ENCODE data around the gene PTCD1.

PTCD1 gene

GRCh38 chr7:99428972-99429566 is 9.5 kb downstream of the PTCD1 start:
- CTCF ChIA-PET = interaction anchor here (0.6 kb wide), 1 partner anchor 407 kb away, joined by 9 read pairs; no protein-coding TSS in a partner anchor
- TF ChIP-seq ARNT (IDR thresholded peaks at IDR 0.05) (no peak), ELF4 (IDR thresholded peaks at IDR 0.05) (no peak), PKNOX1 (IDR thresholded peaks at IDR 0.05) (no peak), LEF1 (IDR thresholded peaks at IDR 0.05; ENCODE audit: borderline replicate concordance) (no peak), NFRKB (IDR thresholded peaks at IDR 0.05) (no peak), FOXM1 (IDR thresholded peaks at IDR 0.05; ENCODE audit: borderline replicate concordance) (no peak), SUZ12 (IDR thresholded peaks at IDR 0.05) (no peak), FOXK2 (IDR thresholded peaks at IDR 0.05) (no peak), HDGF (IDR thresholded peaks at IDR 0.05; ENCODE audit: borderline replicate concordance) (no peak), CTBP1 (IDR thresholded peaks at IDR 0.05; ENCODE audit: borderline replicate concordance) (no peak), BHLHE40 (IDR thresholded peaks at IDR 0.05; ENCODE audit: borderline replicate concordance) (no peak), TARDBP (IDR thresholded peaks at IDR 0.05) (no peak), FOXA1 (IDR thresholded peaks at IDR 0.05) (no peak), L3MBTL2 (conservative IDR thresholded peaks at IDR 0.05) (no peak), ZNF384 (IDR thresholded peaks at IDR 0.05) (no peak), SP1 (IDR thresholded peaks at IDR 0.05) (no peak)
- no peak for DNase-seq (ENCODE audit: extremely low spot score)
- POLR2A ChIA-PET = interaction anchor here (1.9 kb wide), 1 partner anchor 20 kb away, joined by 6 read pairs; the partner anchor contains the start of genes BUD31 and PDAP1

- TF ChIP-seq ARNT (IDR thresholded peaks at IDR 0.05) (no peak), ELF4 (IDR thresholded peaks at IDR 0.05) (no peak), L3MBTL2 (conservative IDR thresholded peaks at IDR 0.05) (no peak), SUZ12 (IDR thresholded peaks at IDR 0.05) (no peak), TARDBP (IDR thresholded peaks at IDR 0.05) (no peak), BHLHE40 (IDR thresholded peaks at IDR 0.05; ENCODE audit: borderline replicate concordance) (no peak), HDGF (IDR thresholded peaks at IDR 0.05; ENCODE audit: borderline replicate concordance) (no peak)
- no peak for DNase-seq (ENCODE audit: extremely low spot score)
- ChIA-PET POLR2A (interaction anchor here (1.4 to 3.7 kb wide), 2 partner anchors 14 to 16 kb away, joined by 6 to 16 read pairs; partner anchors contain the start of genes BUD31, CPSF4, PDAP1 and PTCD1), CTCF (no interaction called here)
These were observed 13.5 kb downstream of the PTCD1 start for GRCh38 chr7:99424932-99425730.

GRCh38 chr7:99422625-99423024 is 16.0 kb downstream of the PTCD1 start:
- no peak for DNase-seq (ENCODE audit: extremely low spot score)
- TF ChIP-seq SUZ12 (IDR thresholded peaks at IDR 0.05) = no peak
- TF ChIP-seq TARDBP (IDR thresholded peaks at IDR 0.05) = no peak
- no peak for TF ChIP-seq PKNOX1 (IDR thresholded peaks at IDR 0.05)
- no peak for TF ChIP-seq FOXA1 (IDR thresholded peaks at IDR 0.05)
- TF ChIP-seq SP1 (IDR thresholded peaks at IDR 0.05) = no peak
- TF ChIP-seq FOXK2 (IDR thresholded peaks at IDR 0.05) = no peak
- TF ChIP-seq HDGF (IDR thresholded peaks at IDR 0.05; ENCODE audit: borderline replicate concordance) = no peak
- no peak for TF ChIP-seq FOXM1 (IDR thresholded peaks at IDR 0.05; ENCODE audit: borderline replicate concordance)
- TF ChIP-seq ELF4 (IDR thresholded peaks at IDR 0.05) = no peak
- TF ChIP-seq ZNF384 (IDR thresholded peaks at IDR 0.05) = no peak
- no peak for TF ChIP-seq ARNT (IDR thresholded peaks at IDR 0.05)
- no peak for TF ChIP-seq CTBP1 (IDR thresholded peaks at IDR 0.05; ENCODE audit: borderline replicate concordance)
- TF ChIP-seq LEF1 (IDR thresholded peaks at IDR 0.05; ENCODE audit: borderline replicate concordance) = no peak
- no peak for TF ChIP-seq NFRKB (IDR thresholded peaks at IDR 0.05)
- TF ChIP-seq BHLHE40 (IDR thresholded peaks at IDR 0.05; ENCODE audit: borderline replicate concordance) = no peak
- TF ChIP-seq L3MBTL2 (conservative IDR thresholded peaks at IDR 0.05) = no peak
- ChIA-PET POLR2A (interaction anchor here (1.0 to 3.7 kb wide), 2 partner anchors 13 to 16 kb away, joined by 3 to 16 read pairs; partner anchors contain the start of genes BUD31, CPSF4, PDAP1 and PTCD1), CTCF (no interaction called here)

- no peak for DNase-seq (ENCODE audit: extremely low spot score)
- CTCF ChIA-PET = no interaction called here
- no peak for TF ChIP-seq HDGF (IDR thresholded peaks at IDR 0.05; ENCODE audit: borderline replicate concordance)
- TF ChIP-seq FOXM1 (IDR thresholded peaks at IDR 0.05; ENCODE audit: borderline replicate concordance) = no peak
- no peak for TF ChIP-seq ZNF384 (IDR thresholded peaks at IDR 0.05)
- no peak for TF ChIP-seq NFRKB (IDR thresholded peaks at IDR 0.05)
- TF ChIP-seq FOXK2 (IDR thresholded peaks at IDR 0.05) = no peak
- no peak for TF ChIP-seq LEF1 (IDR thresholded peaks at IDR 0.05; ENCODE audit: borderline replicate concordance)
- TF ChIP-seq SUZ12 (IDR thresholded peaks at IDR 0.05) = no peak
- no peak for TF ChIP-seq ELF4 (IDR thresholded peaks at IDR 0.05)
- TF ChIP-seq TARDBP (IDR thresholded peaks at IDR 0.05) = no peak
- no peak for TF ChIP-seq SP1 (IDR thresholded peaks at IDR 0.05)
- no peak for TF ChIP-seq PKNOX1 (IDR thresholded peaks at IDR 0.05)
- TF ChIP-seq CTBP1 (IDR thresholded peaks at IDR 0.05; ENCODE audit: borderline replicate concordance) = no peak
- no peak for TF ChIP-seq FOXA1 (IDR thresholded peaks at IDR 0.05)
- no peak for TF ChIP-seq BHLHE40 (IDR thresholded peaks at IDR 0.05; ENCODE audit: borderline replicate concordance)
- no peak for TF ChIP-seq ARNT (IDR thresholded peaks at IDR 0.05)
- TF ChIP-seq L3MBTL2 (conservative IDR thresholded peaks at IDR 0.05) = no peak
- POLR2A ChIA-PET = interaction anchor here (1.0 to 3.7 kb wide), 2 partner anchors 13 to 16 kb away, joined by 3 to 16 read pairs; partner anchors contain the start of genes BUD31, CPSF4, PDAP1 and PTCD1
These were observed 16.4 kb downstream of the PTCD1 start for GRCh38 chr7:99422186-99422585.

- POLR2A ChIA-PET = interaction anchor here (1.1 kb wide), 1 partner anchor 12 kb away, joined by 6 read pairs; the partner anchor contains the start of genes BUD31 and PDAP1
- DNase-seq (ENCODE audit: extremely low spot score) = no peak
- no peak for TF ChIP-seq FOXA1 (IDR thresholded peaks at IDR 0.05)
- TF ChIP-seq PKNOX1 (IDR thresholded peaks at IDR 0.05) = no peak
- TF ChIP-seq CTBP1 (IDR thresholded peaks at IDR 0.05; ENCODE audit: borderline replicate concordance) = no peak
- no peak for TF ChIP-seq SP1 (IDR thresholded peaks at IDR 0.05)
- TF ChIP-seq FOXM1 (IDR thresholded peaks at IDR 0.05; ENCODE audit: borderline replicate concordance) = no peak
- TF ChIP-seq BHLHE40 (IDR thresholded peaks at IDR 0.05; ENCODE audit: borderline replicate concordance) = no peak
- TF ChIP-seq TARDBP (IDR thresholded peaks at IDR 0.05) = no peak
- TF ChIP-seq NFRKB (IDR thresholded peaks at IDR 0.05) = no peak
- TF ChIP-seq ELF4 (IDR thresholded peaks at IDR 0.05) = no peak
- CTCF ChIA-PET = no interaction called here
These were observed 17.6 kb downstream of the PTCD1 start for GRCh38 chr7:99420986-99421385.
